ENCODE results near the gene BTG1.

DNA sequence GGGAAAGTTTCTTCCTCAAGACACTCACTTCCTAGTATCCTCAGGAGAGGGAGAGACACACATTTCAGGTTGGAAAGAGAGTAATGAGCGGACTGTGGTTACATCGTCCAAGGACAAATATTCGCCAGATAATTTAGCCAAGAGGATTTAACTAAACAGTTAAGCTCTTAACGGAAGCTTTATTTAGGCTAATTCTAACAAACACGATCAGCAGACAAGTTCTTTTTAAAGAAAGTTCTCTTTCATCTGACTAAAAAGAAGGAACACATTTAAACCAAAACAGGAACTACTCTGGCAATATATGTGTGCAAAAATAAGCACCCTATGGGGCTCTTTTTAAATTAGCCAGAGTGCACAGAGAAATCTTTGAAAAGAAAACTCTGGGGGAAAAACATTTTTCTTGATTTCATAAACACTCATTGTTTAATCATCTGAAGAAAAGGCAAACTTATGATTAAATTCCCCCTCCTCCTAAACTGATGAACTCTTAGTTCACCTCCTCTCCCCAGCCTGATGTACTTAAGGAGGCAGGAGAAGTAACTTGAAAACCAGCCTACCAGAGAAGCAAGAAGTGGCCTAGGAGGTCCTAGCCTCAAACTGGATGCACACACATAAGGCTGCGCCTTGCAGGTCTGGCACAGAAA lies 13.3 kb upstream of the BTG1 start:
- TF ChIP-seq, protein P1, sequence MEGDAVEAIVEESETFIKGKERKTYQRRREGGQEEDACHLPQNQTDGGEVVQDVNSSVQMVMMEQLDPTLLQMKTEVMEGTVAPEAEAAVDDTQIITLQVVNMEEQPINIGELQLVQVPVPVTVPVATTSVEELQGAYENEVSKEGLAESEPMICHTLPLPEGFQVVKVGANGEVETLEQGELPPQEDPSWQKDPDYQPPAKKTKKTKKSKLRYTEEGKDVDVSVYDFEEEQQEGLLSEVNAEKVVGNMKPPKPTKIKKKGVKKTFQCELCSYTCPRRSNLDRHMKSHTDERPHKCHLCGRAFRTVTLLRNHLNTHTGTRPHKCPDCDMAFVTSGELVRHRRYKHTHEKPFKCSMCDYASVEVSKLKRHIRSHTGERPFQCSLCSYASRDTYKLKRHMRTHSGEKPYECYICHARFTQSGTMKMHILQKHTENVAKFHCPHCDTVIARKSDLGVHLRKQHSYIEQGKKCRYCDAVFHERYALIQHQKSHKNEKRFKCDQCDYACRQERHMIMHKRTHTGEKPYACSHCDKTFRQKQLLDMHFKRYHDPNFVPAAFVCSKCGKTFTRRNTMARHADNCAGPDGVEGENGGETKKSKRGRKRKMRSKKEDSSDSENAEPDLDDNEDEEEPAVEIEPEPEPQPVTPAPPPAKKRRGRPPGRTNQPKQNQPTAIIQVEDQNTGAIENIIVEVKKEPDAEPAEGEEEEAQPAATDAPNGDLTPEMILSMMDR (IDR thresholded peaks at IDR 0.05; ENCODE audit: low read length): no peak
- no peak for TF ChIP-seq EZH2phosphoT487 (IDR thresholded peaks at IDR 0.05; ENCODE audit: low read length)
